IMR-90 (cell line): Measurements from ENCODE around the gene ADGB. TPM values are rescaled to one million over a fixed set of nuclear protein-coding genes. Genes with fewer than 3 reads are reported as not detected.

Experiments used
- ATAC-seq: fragments of 200-7000 bp; cut with Tn5 transposase; 2 replicates; pipeline ENCODE4 v1.9.1; 2020; ENCODE audit warnings: low read depth, mild to moderate bottlenecking, moderate library complexity
- BruUV-seq: library from RNA; stranded (reverse); fragments of 400-500 nt; replicated peaks from 2 replicates; lab custom pipeline; 2021; lab: Mats Ljungman, UMichigan
- CTCF ChIA-PET: fragments of 300-600 bp; formaldehyde crosslinking; extraction: SDS; loops from one replicate; lab custom pipeline; 2021; ENCODE audit warnings: antibody characterized with exemption; lab: Yijun Ruan, JAX
- POLR2A ChIA-PET: fragments of 300-600 bp; sonication (Branson Sonifier 250); formaldehyde crosslinking; loops from one replicate; lab custom pipeline; 2022; ENCODE audit warnings: antibody characterized with exemption; ENCODE audit not compliant: unreplicated experiment; lab: Charles Lee
- DNase-seq: peaks from one replicate; pipeline ENCODE4 v3.0.0; 2013
- H2AFZ ChIP-seq: replicated peaks from 2 replicates; pipeline ENCODE3; 2013; ENCODE audit warnings: low read length, mild to moderate bottlenecking; ENCODE audit not compliant: poor library complexity
- H2AK5ac ChIP-seq: 2 replicates; pipeline ENCODE4 v1.6.1; 2013; ENCODE audit warnings: low read depth, low read length, inconsistent platforms
- H2AK9ac ChIP-seq: replicated peaks from 2 replicates; pipeline ENCODE3; 2013; ENCODE audit warnings: mild to moderate bottlenecking, low read depth, low read length, moderate library complexity; ENCODE audit not compliant: poor library complexity
- H2BK120ac ChIP-seq: 2 replicates; pipeline ENCODE4 v1.6.1; 2013; ENCODE audit warnings: low read depth, low read length, inconsistent platforms
- H2BK15ac ChIP-seq: 3 replicates; pipeline ENCODE4 v1.6.1; 2013; ENCODE audit warnings: low read depth, low read length, inconsistent platforms
- H2BK20ac ChIP-seq: 2 replicates; pipeline ENCODE4 v1.6.1; 2013; ENCODE audit warnings: low read depth, mild to moderate bottlenecking, inconsistent platforms, low read length, moderate library complexity
- H2BK5ac ChIP-seq: 2 replicates; pipeline ENCODE4 v1.6.1; 2013; ENCODE audit warnings: mild to moderate bottlenecking, low read depth, low read length, inconsistent platforms; ENCODE audit not compliant: poor library complexity, severe bottlenecking
- H3K14ac ChIP-seq: replicated peaks from 2 replicates; pipeline ENCODE4 v1.6.1; 2013; ENCODE audit warnings: low read depth, low read length, inconsistent platforms
- H3K18ac ChIP-seq: 2 replicates; pipeline ENCODE4 v1.6.1; 2013; ENCODE audit warnings: low read depth, low read length, control low read depth
- H3K23ac ChIP-seq: 2 replicates; pipeline ENCODE4 v1.6.1; 2013; ENCODE audit warnings: low read depth, low read length, inconsistent platforms
- H3K27ac ChIP-seq: 2 replicates; pipeline ENCODE4 v1.5.1; 2013; ENCODE audit warnings: mild to moderate bottlenecking, control low read depth, low read length; ENCODE audit not compliant: insufficient read depth
- H3K27me3 ChIP-seq: 2 replicates; pipeline ENCODE4 v1.6.1; 2013; ENCODE audit warnings: low read length; ENCODE audit not compliant: control insufficient read depth, insufficient read depth
- H3K36me3 ChIP-seq: 2 replicates; pipeline ENCODE4 v1.6.1; 2013; ENCODE audit warnings: low read length, mixed read lengths; ENCODE audit not compliant: control insufficient read depth, insufficient read depth
- H3K4ac ChIP-seq: 2 replicates; pipeline ENCODE4 v1.6.1; 2013; ENCODE audit warnings: low read depth, low read length, inconsistent platforms
- H3K4me1 ChIP-seq: 2 replicates; pipeline ENCODE4 v1.6.1; 2013; ENCODE audit warnings: low read length, mixed read lengths; ENCODE audit not compliant: control insufficient read depth, insufficient read depth
- H3K4me2 ChIP-seq: 2 replicates; pipeline ENCODE4 v1.6.1; 2013; ENCODE audit warnings: low read depth, mild to moderate bottlenecking, control low read depth, low read length, moderate library complexity
- H3K4me3 ChIP-seq: 2 replicates; pipeline ENCODE4 v1.5.1; 2013; ENCODE audit warnings: low read depth, mild to moderate bottlenecking, control low read depth, low read length, moderate library complexity; ENCODE audit not compliant: insufficient read depth
- H3K56ac ChIP-seq: 2 replicates; pipeline ENCODE4 v1.6.1; 2013; ENCODE audit warnings: low read length, inconsistent platforms; ENCODE audit not compliant: insufficient read depth; ENCODE audit errors: extremely low read depth
- H3K79me1 ChIP-seq, 2 experiments: 2 replicates each; pipeline ENCODE4 v1.6.1; 2013; ENCODE audit warnings: low read length in 2 of 2, inconsistent platforms in 1 of 2, low read depth in 1 of 2
- H3K9ac ChIP-seq: 2 replicates; pipeline ENCODE4 v1.6.1; 2013; ENCODE audit warnings: low read depth, low read length, control low read depth
- H3K9me1 ChIP-seq: 2 replicates; pipeline ENCODE4 v1.6.1; 2013; ENCODE audit warnings: low read length, inconsistent platforms; ENCODE audit not compliant: insufficient read depth
- H3K9me3 ChIP-seq: 2 replicates; pipeline ENCODE4 v1.6.1; 2013; ENCODE audit warnings: low read length; ENCODE audit not compliant: control insufficient read depth, insufficient read depth
- H4K20me1 ChIP-seq: 2 replicates; pipeline ENCODE4 v1.6.1; 2013; ENCODE audit warnings: low read length, inconsistent platforms; ENCODE audit not compliant: insufficient read depth
- H4K5ac ChIP-seq: 2 replicates; pipeline ENCODE4 v1.6.1; 2013; ENCODE audit warnings: mild to moderate bottlenecking, low read depth, low read length, control low read depth
- H4K8ac ChIP-seq, 2 experiments: 2 replicates each; pipeline ENCODE4 v1.6.1; 2013; ENCODE audit warnings: low read depth in 2 of 2, low read length in 2 of 2, control low read depth in 1 of 2, inconsistent platforms in 1 of 2
- H4K91ac ChIP-seq: 2 replicates; pipeline ENCODE4 v1.6.1; 2013; ENCODE audit warnings: low read depth, low read length, inconsistent platforms; ENCODE audit not compliant: insufficient read depth
- BHLHE40 ChIP-seq: fragments of 150-350 bp; IDR thresholded peaks from 2 replicates; pipeline ENCODE4 v1.6.1; 2016; ENCODE audit warnings: mild to moderate bottlenecking, low read depth, low read length
- FOS ChIP-seq: fragments of 150-350 bp; IDR thresholded peaks from 2 replicates; pipeline ENCODE4 v1.6.1; 2016; ENCODE audit warnings: low read depth, low read length
- MAZ ChIP-seq: IDR thresholded peaks from 2 replicates; pipeline ENCODE4 v1.6.1; 2012; ENCODE audit warnings: low read depth, mild to moderate bottlenecking, low read length, improper control_type of control experiment, moderate library complexity, borderline replicate concordance
- RCOR1 ChIP-seq: IDR thresholded peaks from 2 replicates; pipeline ENCODE4 v1.6.1; 2012; ENCODE audit warnings: mild to moderate bottlenecking, low read length, improper control_type of control experiment; ENCODE audit not compliant: insufficient replicate concordance
- SMC3 ChIP-seq: fragments of 150-350 bp; IDR thresholded peaks from 2 replicates; pipeline ENCODE4 v1.6.1; 2016; ENCODE audit warnings: low read depth, mild to moderate bottlenecking, antibody characterized with exemption, low read length, moderate library complexity
- WGBS, 2 experiments: methylation state at CpG; one replicate each; pipeline versions ENCODE4 v1.1.5 to v1.1.7; 2013; ENCODE audit warnings: missing lambda C conversion rate in 2 of 2; ENCODE audit not compliant: insufficient read length in 1 of 2; ENCODE audit errors: extremely low coverage in 2 of 2; 5-methylcytosine and 5-hydroxymethylcytosine counted together
- dilution Hi-C: fragments of 300-500 bp; cut with HindIII; formaldehyde crosslinking; loops from one replicate; pipeline ENCODE4 v1.14.3; 2018; ENCODE audit warnings: low sequenced_read_pairs; ENCODE audit not compliant: unreplicated experiment
- in situ Hi-C: fragments of 300-500 bp; cut with MboI; formaldehyde crosslinking; loops from 3 replicates; pipeline ENCODE4 v1.14.3; 2019; ENCODE audit warnings: low sequenced_read_pairs, inconsistent platforms, mixed read lengths
- intact Hi-C: fragments of 100-400 bp; cut with micrococcal nuclease; formaldehyde crosslinking; loops from 2 replicates; pipeline ENCODE4 v1.10.0; 2022
- polyA plus RNA-seq, 3 experiments: library from polyadenylated mRNA; depleted of rRNA; stranded (reverse); fragments of >200 nt; gene quantifications; 2 replicates each; pipeline ENCODE4 v1.2.3, GENCODE V29; 2012; ENCODE audit warnings: low replicate concordance in 1 of 3
- total RNA-seq: library from RNA; depleted of rRNA; stranded (reverse); fragments of >200 nt; gene quantifications from 2 replicates; pipeline ENCODE4 v1.2.3, GENCODE V29; 2012
- TF ChIP-seq, protein P1 (sequence below): fragments of 150-350 bp; IDR thresholded peaks from 2 replicates; pipeline ENCODE4 v1.6.1; 2017; ENCODE audit warnings: mild to moderate bottlenecking, antibody characterized with exemption, low read length, low read depth

The ADGB gene
- total and polyA plus RNA-seq, 2 of the 4 experiments (the other 2 are of a cell fraction) = not detected

DNA sequence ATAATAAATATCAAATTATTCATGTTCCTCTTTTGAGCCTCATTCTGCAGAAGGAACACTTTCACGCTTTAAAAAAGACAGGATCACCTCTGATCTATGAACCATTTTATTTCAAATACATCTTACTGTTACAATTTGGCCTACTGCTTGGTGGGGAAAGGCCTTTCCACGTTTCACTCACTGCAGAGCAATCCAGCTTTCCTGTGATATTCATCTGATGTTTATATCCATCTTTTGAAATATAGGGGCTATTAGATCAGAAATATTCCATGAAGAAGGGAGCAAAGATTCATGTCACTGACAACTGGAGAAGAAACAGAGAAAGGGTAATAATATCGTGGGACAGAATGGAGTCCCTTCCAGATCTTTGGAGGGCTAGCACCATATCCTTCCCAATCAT lies 262.9 kb downstream of the ADGB start:
- no peak overlapping the region for H3K18ac ChIP-seq
- CTCF ChIA-PET = no interaction called here
- 100% methylated on average over 1 of the region's 3 CpGs; no CpG with 5 or more reads in 1 of the 2 experiments for WGBS, 2 experiments
- no peak overlapping the region for H2BK20ac ChIP-seq
- no peak overlapping the region for H2BK5ac ChIP-seq
- H3K27ac ChIP-seq = no peak overlapping the region
- H3K36me3 ChIP-seq = no peaks in the 10 kb centered on the region
- ATAC-seq (no peak), DNase-seq (no peak)
- H4K8ac ChIP-seq = no peak overlapping the region
- no peak overlapping the region for H2AFZ ChIP-seq
- no peaks in the 10 kb centered on the region for H3K9me3 ChIP-seq
- H3K14ac ChIP-seq = no peak overlapping the region
- H3K23ac ChIP-seq = no peak overlapping the region
- no TSS peak for BruUV-seq
- no peak overlapping the region for H4K91ac ChIP-seq
- dilution Hi-C loops = no loop called here
- no peak overlapping the region for H2AK9ac ChIP-seq
- H3K79me1 ChIP-seq = no peaks in the 10 kb centered on the region
- no peak overlapping the region for H2BK15ac ChIP-seq
- no peak overlapping the region for H2AK5ac ChIP-seq
- no peak overlapping the region for H4K5ac ChIP-seq
- intact Hi-C loops = no loop called here
- POLR2A ChIA-PET = interaction anchor here (0.6 kb wide), 1 partner anchor 341 kb away, joined by 3 read pairs; no protein-coding TSS in a partner anchor
- TF ChIP-seq SMC3 (no peak), FOS (no peak), BHLHE40 (no peak), MAZ (no peak), RCOR1 (no peak)
- TF ChIP-seq, protein P1, sequence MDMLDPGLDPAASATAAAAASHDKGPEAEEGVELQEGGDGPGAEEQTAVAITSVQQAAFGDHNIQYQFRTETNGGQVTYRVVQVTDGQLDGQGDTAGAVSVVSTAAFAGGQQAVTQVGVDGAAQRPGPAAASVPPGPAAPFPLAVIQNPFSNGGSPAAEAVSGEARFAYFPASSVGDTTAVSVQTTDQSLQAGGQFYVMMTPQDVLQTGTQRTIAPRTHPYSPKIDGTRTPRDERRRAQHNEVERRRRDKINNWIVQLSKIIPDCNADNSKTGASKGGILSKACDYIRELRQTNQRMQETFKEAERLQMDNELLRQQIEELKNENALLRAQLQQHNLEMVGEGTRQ = no peak
- H3K27me3 ChIP-seq = no peaks in the 10 kb centered on the region
- in situ Hi-C loops = loop anchor here (25.0 kb wide), 1 partner anchor 1301 kb away; no protein-coding TSS in a partner anchor
- H3K4me1 ChIP-seq = peaks cover 3% of the 10 kb centered on the region; the same call in 1 of the 2 replicates
- H3K4me2 ChIP-seq = no peak overlapping the region
- no peaks in the 10 kb centered on the region for H4K20me1 ChIP-seq
- no peak overlapping the region for H3K56ac ChIP-seq
- no peak overlapping the region for H3K4ac ChIP-seq
- no peak overlapping the region for H3K4me3 ChIP-seq
- H3K9ac ChIP-seq = no peak overlapping the region
- no peak overlapping the region for H2BK120ac ChIP-seq
- peaks cover 7% of the 10 kb centered on the region; the same call in 1 of the 2 replicates for H3K9me1 ChIP-seq
